ENCODE measurements around the gene BEND6. TPM values are rescaled to one million over a fixed set of nuclear protein-coding genes. Genes with fewer than 3 reads are reported as not detected.

BEND6 gene
- total RNA-seq, 3 donors from 2014 or later (not counting 1 experiment from before 2014, with no cell fraction given): not detected

DNA sequence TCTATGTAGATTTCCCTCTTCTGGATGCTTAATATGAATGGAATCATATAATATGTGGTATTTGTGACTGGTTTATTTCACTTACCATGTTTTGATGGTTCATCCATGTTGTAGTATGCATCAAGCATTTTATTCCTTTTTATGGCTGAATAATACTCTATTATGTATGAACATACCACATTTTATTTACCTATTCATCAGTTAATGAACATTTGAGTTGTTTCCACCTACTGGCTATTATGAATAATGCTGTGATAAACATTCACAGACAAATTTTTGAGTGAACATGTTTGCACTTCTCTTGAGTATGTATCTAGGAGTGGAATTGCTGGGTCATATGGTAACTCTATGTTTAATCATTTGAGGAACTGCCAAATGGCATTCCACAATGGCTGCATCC, 120.2 kb downstream of the BEND6 start:
- intact Hi-C loops (cut with micrococcal nuclease): no loop called here
- TF ChIP-seq, protein P1, sequence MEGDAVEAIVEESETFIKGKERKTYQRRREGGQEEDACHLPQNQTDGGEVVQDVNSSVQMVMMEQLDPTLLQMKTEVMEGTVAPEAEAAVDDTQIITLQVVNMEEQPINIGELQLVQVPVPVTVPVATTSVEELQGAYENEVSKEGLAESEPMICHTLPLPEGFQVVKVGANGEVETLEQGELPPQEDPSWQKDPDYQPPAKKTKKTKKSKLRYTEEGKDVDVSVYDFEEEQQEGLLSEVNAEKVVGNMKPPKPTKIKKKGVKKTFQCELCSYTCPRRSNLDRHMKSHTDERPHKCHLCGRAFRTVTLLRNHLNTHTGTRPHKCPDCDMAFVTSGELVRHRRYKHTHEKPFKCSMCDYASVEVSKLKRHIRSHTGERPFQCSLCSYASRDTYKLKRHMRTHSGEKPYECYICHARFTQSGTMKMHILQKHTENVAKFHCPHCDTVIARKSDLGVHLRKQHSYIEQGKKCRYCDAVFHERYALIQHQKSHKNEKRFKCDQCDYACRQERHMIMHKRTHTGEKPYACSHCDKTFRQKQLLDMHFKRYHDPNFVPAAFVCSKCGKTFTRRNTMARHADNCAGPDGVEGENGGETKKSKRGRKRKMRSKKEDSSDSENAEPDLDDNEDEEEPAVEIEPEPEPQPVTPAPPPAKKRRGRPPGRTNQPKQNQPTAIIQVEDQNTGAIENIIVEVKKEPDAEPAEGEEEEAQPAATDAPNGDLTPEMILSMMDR (IDR thresholded peaks at IDR 0.05): no peak
- no peaks in the 10 kb centered on the region for H3K4me1 Mint-ChIP-seq

More for the DNA sequence above, 120.2 kb downstream of the BEND6 start:
- Mint-ChIP-seq H3K9me3 (no peaks in the 10 kb centered on the region), H3K27me3 (ENCODE audit: low read depth in 2 of 2) (no peaks in the 10 kb centered on the region), H3K36me3 (no peaks in the 10 kb centered on the region), H3K27ac (no peak overlapping the region), H3K4me3 (no peak overlapping the region)
- no peaks in the 10 kb centered on the region for H3K9me3 ChIP-seq (ENCODE audit: control insufficient read depth, insufficient read depth, low read length)
- H3K4me1 ChIP-seq (ENCODE audit: control insufficient read depth, insufficient read depth, low read length): no peaks in the 10 kb centered on the region
- H3K27me3 ChIP-seq (ENCODE audit: control insufficient read depth, insufficient read depth, low read length): no peaks in the 10 kb centered on the region
- ATAC-seq (no peak), DNase-seq (no peak)
- no peaks in the 10 kb centered on the region for H3K36me3 ChIP-seq (ENCODE audit: control insufficient read depth, insufficient read depth, low read length)
- H3K27ac ChIP-seq (ENCODE audit: low read length): no peak overlapping the region
- H3K4me3 ChIP-seq (ENCODE audit: low read length): no peak overlapping the region

Other genes starting within 250 kb of the BEND6 start
- gene KIAA1586, start 91.6 kb downstream of the BEND6 start, total RNA-seq: 10 to 100 TPM; 11.2 to 14.2 (median 12.3) TPM
- 100 to 1,000 TPM; 121 to 131 (median 122) TPM for gene ZNF451, start 135.1 kb downstream of the BEND6 start, total RNA-seq
- 1 to 10 TPM; 2.8 to 3.6 (median 3.2) TPM for gene BAG2, start 217.2 kb downstream of the BEND6 start, total RNA-seq

Measured in natural killer cell (primary cell).